HL-60 (cell line): Measurements from ENCODE around the gene CRIP3.

ENCODE experiments used
- DNase-seq, 2 experiments: peaks; one replicate each; pipeline ENCODE4 v3.0.0-alpha.2; 2010 to 2020; ENCODE audit warnings: low read depth in 1 of 2, low spot score in 1 of 2
- H3K27ac ChIP-seq: fragments of 250-450 bp; sonication (Bioruptor Pico); replicated peaks from 2 replicates; pipeline ENCODE4 v1.5.1; 2020; ENCODE audit warnings: mild to moderate bottlenecking, moderate library complexity
- H3K27me3 ChIP-seq: fragments of 250-450 bp; sonication (Bioruptor Pico); 2 replicates; pipeline ENCODE4 v1.5.1; 2021; ENCODE audit warnings: mild to moderate bottlenecking, moderate library complexity; ENCODE audit not compliant: insufficient read depth, poor library complexity, severe bottlenecking
- H3K4me3 ChIP-seq: replicated peaks from 2 replicates; pipeline ENCODE4 v1.5.1; 2011; ENCODE audit warnings: mild to moderate bottlenecking, control low read depth, low read length; ENCODE audit not compliant: insufficient read depth
- CTCF ChIP-seq: IDR thresholded peaks from one replicate; pipeline ENCODE4 v1.5.1; 2011; ENCODE audit warnings: low read length, control low read depth, inconsistent platforms; ENCODE audit not compliant: insufficient read depth
- GABPA ChIP-seq: IDR thresholded peaks from 2 replicates; pipeline ENCODE4 v1.6.1; 2012; ENCODE audit warnings: low read depth
- POLR2AphosphoS5 ChIP-seq: IDR thresholded peaks from 2 replicates; pipeline ENCODE4 v1.6.1; 2012; ENCODE audit warnings: low read depth
- REST ChIP-seq: IDR thresholded peaks from 2 replicates; pipeline ENCODE4 v1.6.1; 2012; ENCODE audit warnings: low read depth; ENCODE audit not compliant: insufficient replicate concordance
- SPI1 ChIP-seq: IDR thresholded peaks from 2 replicates; pipeline ENCODE4 v1.6.1; 2012; ENCODE audit warnings: low read depth, mild to moderate bottlenecking, borderline replicate concordance

CRIP3 gene

GRCh38 chr6:43275801-43276576 lies 32.6 kb downstream of the CRIP3 start:
- no peak for TF ChIP-seq CTCF
- no peak for TF ChIP-seq REST
- TF ChIP-seq SPI1: no peak
- no peak for TF ChIP-seq POLR2AphosphoS5
- no peak for TF ChIP-seq GABPA
- Histone ChIP-seq H3K27me3 (peaks cover 60% of the 10 kb centered on the region), H3K27ac (no peak overlapping the region), H3K4me3 (peak overlapping the region; percentile 13)
- peak; percentile 29 to 37 for DNase-seq

- Histone ChIP-seq H3K4me3 (no peak overlapping the region), H3K27me3 (peaks cover 63% of the 10 kb centered on the region), H3K27ac (no peak overlapping the region)
- TF ChIP-seq REST: no peak
- DNase-seq: no peak
Observed at GRCh38 chr6:43274916-43275597, 33.6 kb downstream of the CRIP3 start.

GRCh38 chr6:43274127-43274915 lies 34.3 kb downstream of the CRIP3 start:
- TF ChIP-seq REST: no peak
- TF ChIP-seq SPI1: no peak
- no peak for TF ChIP-seq POLR2AphosphoS5
- TF ChIP-seq CTCF: no peak
- TF ChIP-seq GABPA: no peak
- peaks cover 66% of the 10 kb centered on the region for H3K27me3 ChIP-seq
- H3K4me3 ChIP-seq: no peak overlapping the region

More at GRCh38 chr6:43274127-43274915, 34.3 kb downstream of the CRIP3 start:
- DNase-seq: no peak
- no peak overlapping the region for H3K27ac ChIP-seq
